Measurements from ENCODE around the gene COPRS. TPM values are rescaled to one million over a fixed set of nuclear protein-coding genes. Genes with fewer than 3 reads are reported as not detected.

COPRS gene
- total RNA-seq, 1 donor from 2014 or later = 27.0 TPM

- ChIA-PET CTCF (interaction anchor here (0.6 to 5.9 kb wide), 34 partner anchors 8 to 460 kb away, joined by 3 to 103 read pairs (median 4); partner anchors contain the start of genes COPRS and UTP6), POLR2A (interaction anchor here (0.6 to 1.7 kb wide), 6 partner anchors 53 to 317 kb away, joined by 3 to 20 read pairs (median 4); no protein-coding TSS in a partner anchor)
- ATAC-seq (ENCODE audit: low read depth) = peak; percentile 98
- intact Hi-C loops (cut with micrococcal nuclease) = loop anchor here (1.0 kb wide), 6 partner anchors 284 to 453 kb away; no protein-coding TSS in a partner anchor
- peaks cover 3% of the 10 kb centered on the region for H3K27me3 Mint-ChIP-seq
- peak; percentile 48 for DNase-seq
- H3K4me1 Mint-ChIP-seq = no peaks in the 10 kb centered on the region
- no peak overlapping the region for H3K4me3 Mint-ChIP-seq
- TF ChIP-seq, protein P1, sequence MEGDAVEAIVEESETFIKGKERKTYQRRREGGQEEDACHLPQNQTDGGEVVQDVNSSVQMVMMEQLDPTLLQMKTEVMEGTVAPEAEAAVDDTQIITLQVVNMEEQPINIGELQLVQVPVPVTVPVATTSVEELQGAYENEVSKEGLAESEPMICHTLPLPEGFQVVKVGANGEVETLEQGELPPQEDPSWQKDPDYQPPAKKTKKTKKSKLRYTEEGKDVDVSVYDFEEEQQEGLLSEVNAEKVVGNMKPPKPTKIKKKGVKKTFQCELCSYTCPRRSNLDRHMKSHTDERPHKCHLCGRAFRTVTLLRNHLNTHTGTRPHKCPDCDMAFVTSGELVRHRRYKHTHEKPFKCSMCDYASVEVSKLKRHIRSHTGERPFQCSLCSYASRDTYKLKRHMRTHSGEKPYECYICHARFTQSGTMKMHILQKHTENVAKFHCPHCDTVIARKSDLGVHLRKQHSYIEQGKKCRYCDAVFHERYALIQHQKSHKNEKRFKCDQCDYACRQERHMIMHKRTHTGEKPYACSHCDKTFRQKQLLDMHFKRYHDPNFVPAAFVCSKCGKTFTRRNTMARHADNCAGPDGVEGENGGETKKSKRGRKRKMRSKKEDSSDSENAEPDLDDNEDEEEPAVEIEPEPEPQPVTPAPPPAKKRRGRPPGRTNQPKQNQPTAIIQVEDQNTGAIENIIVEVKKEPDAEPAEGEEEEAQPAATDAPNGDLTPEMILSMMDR (IDR thresholded peaks at IDR 0.05) = peak; percentile 51
- no peaks in the 10 kb centered on the region for H3K36me3 Mint-ChIP-seq (ENCODE audit: low read depth)
- H3K9me3 Mint-ChIP-seq = no peaks in the 10 kb centered on the region
- H3K27ac Mint-ChIP-seq = no peak overlapping the region
These were observed 16.6 kb downstream of the COPRS start for GRCh38 chr17:31842195-31843069.

- ChIA-PET CTCF (interaction anchor here (0.7 to 5.9 kb wide), 19 partner anchors 9 to 452 kb away, joined by 3 to 103 read pairs (median 5); partner anchors contain the start of gene COPRS), POLR2A (interaction anchor here (0.6 to 1.7 kb wide), 7 partner anchors 52 to 354 kb away, joined by 3 to 20 read pairs (median 4); no protein-coding TSS in a partner anchor)
- ATAC-seq (ENCODE audit: low read depth) = no peak
- Mint-ChIP-seq H3K4me3 (no peak overlapping the region), H3K27me3 (peaks cover 3% of the 10 kb centered on the region), H3K27ac (no peak overlapping the region), H3K4me1 (no peaks in the 10 kb centered on the region), H3K9me3 (no peaks in the 10 kb centered on the region), H3K36me3 (ENCODE audit: low read depth) (no peaks in the 10 kb centered on the region)
- no peak for DNase-seq
- TF ChIP-seq, protein P1 (IDR thresholded peaks at IDR 0.05) = no peak
- intact Hi-C loops (cut with micrococcal nuclease) = loop anchor here (1.0 kb wide), 6 partner anchors 284 to 453 kb away; no protein-coding TSS in a partner anchor
These were observed 17.2 kb downstream of the COPRS start for GRCh38 chr17:31841850-31842194.

- Mint-ChIP-seq H3K4me1 (peaks cover 13% of the 10 kb centered on the region), H3K27me3 (peaks cover 3% of the 10 kb centered on the region), H3K27ac (no peak overlapping the region), H3K9me3 (no peaks in the 10 kb centered on the region), H3K36me3 (ENCODE audit: low read depth) (no peaks in the 10 kb centered on the region), H3K4me3 (no peak overlapping the region)
- DNase-seq = no peak
- POLR2A ChIA-PET = no interaction called here
- CTCF ChIA-PET = interaction anchor here (1.0 kb wide), 1 partner anchor 304 kb away, joined by 3 read pairs; no protein-coding TSS in a partner anchor
- ATAC-seq (ENCODE audit: low read depth) = no peak
- intact Hi-C loops (cut with micrococcal nuclease) = no loop called here
- TF ChIP-seq, protein P1 (IDR thresholded peaks at IDR 0.05) = no peak
These were observed 20.3 kb downstream of the COPRS start for GRCh38 chr17:31838636-31839225.

- CTCF ChIA-PET = no interaction called here
- TF ChIP-seq, protein P1 (IDR thresholded peaks at IDR 0.05) = no peak
These were observed 23.1 kb downstream of the COPRS start for GRCh38 chr17:31835984-31836383.

More at GRCh38 chr17:31835984-31836383, 23.1 kb downstream of the COPRS start:
- ATAC-seq (ENCODE audit: low read depth) = no peak
- no peak for DNase-seq
- peaks cover 13% of the 10 kb centered on the region for H3K4me1 Mint-ChIP-seq
- POLR2A ChIA-PET = no interaction called here
- H3K4me3 Mint-ChIP-seq = no peak overlapping the region
- no peaks in the 10 kb centered on the region for H3K9me3 Mint-ChIP-seq
- intact Hi-C loops (cut with micrococcal nuclease) = no loop called here
- peaks cover 3% of the 10 kb centered on the region for H3K27me3 Mint-ChIP-seq
- no peak overlapping the region for H3K27ac Mint-ChIP-seq
- no peaks in the 10 kb centered on the region for H3K36me3 Mint-ChIP-seq (ENCODE audit: low read depth)

Measured in activated B cell treated with CpG ODN at 0.5 μM for 24 hours (primary cell).